Parathyroid adenoma (tissue), 2 donors: ENCODE data around the gene MLLT3.

Experiments
- H2AFZ ChIP-seq: fragments of 300-600 bp; sonication (generic); one replicate; pipeline ENCODE4 v1.7.0; 2017; ENCODE audit warnings: antibody characterized with exemption, mild to moderate bottlenecking
- H3K27ac ChIP-seq: fragments of 300-600 bp; sonication (generic); one replicate; pipeline ENCODE4 v1.7.0; 2017
- H3K27me3 ChIP-seq: fragments of 300-600 bp; sonication (generic); one replicate; pipeline ENCODE4 v1.7.0; 2017; ENCODE audit warnings: low read length; ENCODE audit not compliant: control insufficient read depth, insufficient read depth
- H3K36me3 ChIP-seq: fragments of 300-600 bp; sonication (generic); one replicate; pipeline ENCODE4 v1.7.0; 2017; ENCODE audit warnings: low read length; ENCODE audit not compliant: control insufficient read depth, insufficient read depth
- H3K4me1 ChIP-seq: fragments of 300-600 bp; sonication (generic); one replicate; pipeline ENCODE4 v1.7.0; 2017; ENCODE audit warnings: control low read depth
- H3K4me2 ChIP-seq: fragments of 300-600 bp; sonication (generic); one replicate; pipeline ENCODE4 v1.7.0; 2017; ENCODE audit warnings: low read length
- H3K4me3 ChIP-seq: fragments of 300-600 bp; sonication (generic); one replicate; pipeline ENCODE4 v1.7.0; 2017; ENCODE audit warnings: low read depth, low read length
- H3K79me2 ChIP-seq: fragments of 300-600 bp; sonication (generic); one replicate; pipeline ENCODE4 v1.7.0; 2017; ENCODE audit warnings: control low read depth
- H3K9ac ChIP-seq: fragments of 300-600 bp; sonication (generic); one replicate; pipeline ENCODE4 v1.7.0; 2017; ENCODE audit warnings: mild to moderate bottlenecking
- H3K9me3 ChIP-seq: fragments of 300-600 bp; sonication (generic); one replicate; pipeline ENCODE4 v1.7.0; 2017; ENCODE audit warnings: low read length; ENCODE audit not compliant: control insufficient read depth
- CTCF ChIP-seq: fragments of 300-600 bp; sonication (generic); IDR thresholded peaks from one replicate; pipeline ENCODE4 v1.7.0; 2017; ENCODE audit warnings: antibody characterized with exemption, mild to moderate bottlenecking
- donor health status: primary hyperparathyroidism.

The MLLT3 gene

GRCh38 chr9:20379804-20380225 is 242.5 kb downstream of the MLLT3 start:
- no peak overlapping the region for H3K9ac ChIP-seq
- H3K36me3 ChIP-seq, result no peaks in the 10 kb centered on the region
- no peaks in the 10 kb centered on the region for H3K79me2 ChIP-seq
- no peak overlapping the region for H3K27ac ChIP-seq
- H3K27me3 ChIP-seq, result no peaks in the 10 kb centered on the region
- H2AFZ ChIP-seq, result no peak overlapping the region
- no peaks in the 10 kb centered on the region for H3K4me1 ChIP-seq
- no peak for TF ChIP-seq CTCF
- H3K4me2 ChIP-seq, result no peak overlapping the region
- H3K4me3 ChIP-seq, result no peak overlapping the region
- no peaks in the 10 kb centered on the region for H3K9me3 ChIP-seq

GRCh38 chr9:20378851-20379250 is 243.4 kb downstream of the MLLT3 start:
- TF ChIP-seq CTCF, result no peak

GRCh38 chr9:20377790-20378189 is 244.5 kb downstream of the MLLT3 start:
- Histone ChIP-seq H3K27ac (no peak overlapping the region), H3K4me2 (no peak overlapping the region), H3K4me3 (no peak overlapping the region), H3K36me3 (no peaks in the 10 kb centered on the region), H2AFZ (no peak overlapping the region), H3K27me3 (no peaks in the 10 kb centered on the region), H3K4me1 (no peaks in the 10 kb centered on the region), H3K9ac (no peak overlapping the region), H3K79me2 (no peaks in the 10 kb centered on the region), H3K9me3 (no peaks in the 10 kb centered on the region)
- TF ChIP-seq CTCF, result no peak

More at GRCh38 chr9:20378851-20379250, 243.4 kb downstream of the MLLT3 start:
- Histone ChIP-seq H3K36me3 (no peaks in the 10 kb centered on the region), H3K4me2 (no peak overlapping the region), H3K9me3 (no peaks in the 10 kb centered on the region), H3K27me3 (no peaks in the 10 kb centered on the region), H3K4me3 (no peak overlapping the region), H2AFZ (no peak overlapping the region), H3K4me1 (no peaks in the 10 kb centered on the region), H3K9ac (no peak overlapping the region), H3K79me2 (no peaks in the 10 kb centered on the region), H3K27ac (no peak overlapping the region)

- H3K9ac ChIP-seq, result no peak overlapping the region
These were observed 245.4 kb downstream of the MLLT3 start for GRCh38 chr9:20376731-20377375.

More at GRCh38 chr9:20376731-20377375, 245.4 kb downstream of the MLLT3 start:
- Histone ChIP-seq H2AFZ (no peak overlapping the region), H3K4me2 (no peak overlapping the region), H3K9me3 (no peaks in the 10 kb centered on the region), H3K36me3 (no peaks in the 10 kb centered on the region), H3K79me2 (no peaks in the 10 kb centered on the region), H3K4me1 (no peaks in the 10 kb centered on the region), H3K27ac (no peak overlapping the region), H3K4me3 (no peak overlapping the region), H3K27me3 (no peaks in the 10 kb centered on the region)
- no peak for TF ChIP-seq CTCF
